H1 (cell line): Measurements from ENCODE around the gene IQCK. TPM values are rescaled to one million over a fixed set of nuclear protein-coding genes. Genes with fewer than 3 reads are reported as not detected.

Source experiments
- CTCF ChIA-PET: fragments of 300-600 bp; sonication (Branson Sonifier 250); formaldehyde crosslinking; loops from one replicate; lab custom pipeline; 2021; ENCODE audit not compliant: partially characterized antibody; lab: Charles Lee
- POLR2A ChIA-PET: fragments of 300-600 bp; sonication (Branson Sonifier 250); formaldehyde crosslinking; loops from one replicate; lab custom pipeline; 2021; ENCODE audit warnings: inconsistent platforms; ENCODE audit not compliant: partially characterized antibody; lab: Charles Lee
- DNase-seq, 2 experiments: peaks; one replicate each; pipeline versions ENCODE4 v3.0.0 to v3.0.0-alpha.2; 2010 to 2022; ENCODE audit warnings: low spot score in 2 of 2, low read depth in 1 of 2, mixed read lengths in 1 of 2
- FAIRE-seq: peaks from 2 replicates; lab custom pipeline; 2011; peaks lifted over from hg19 to GRCh38; lab: Jason Lieb, UNC
- H2AFZ ChIP-seq: 2 replicates; pipeline ENCODE4 v1.8.1; 2012; ENCODE audit warnings: low read length, inconsistent platforms
- H2AK5ac ChIP-seq: 2 replicates; pipeline ENCODE4 v1.6.1; 2013; ENCODE audit warnings: low read depth, low read length
- H2BK120ac ChIP-seq: replicated peaks from 2 replicates; pipeline ENCODE3; 2013; ENCODE audit warnings: low read depth, low read length, inconsistent platforms
- H2BK12ac ChIP-seq: 2 replicates; pipeline ENCODE4 v1.6.1; 2013; ENCODE audit warnings: low read depth, low read length
- H2BK15ac ChIP-seq: 2 replicates; pipeline ENCODE4 v1.6.1; 2013; ENCODE audit warnings: low read length
- H2BK20ac ChIP-seq: 2 replicates; pipeline ENCODE4 v1.6.1; 2013; ENCODE audit warnings: low read length
- H2BK5ac ChIP-seq: 2 replicates; pipeline ENCODE4 v1.6.1; 2013; ENCODE audit warnings: low read depth, low read length
- H3K14ac ChIP-seq: 2 replicates; pipeline ENCODE4 v1.6.1; 2013; ENCODE audit warnings: inconsistent platforms; ENCODE audit not compliant: insufficient read length
- H3K18ac ChIP-seq: 2 replicates; pipeline ENCODE4 v1.6.1; 2013; ENCODE audit warnings: low read length; ENCODE audit errors: extremely low read depth
- H3K23ac ChIP-seq: 2 replicates; pipeline ENCODE4 v1.6.1; 2013; ENCODE audit warnings: inconsistent platforms; ENCODE audit not compliant: insufficient read length
- H3K23me2 ChIP-seq: 2 replicates; pipeline ENCODE4 v1.6.1; 2013; ENCODE audit warnings: low read depth, low read length
- H3K27ac ChIP-seq: 2 replicates; pipeline ENCODE4 v1.6.1; 2011; ENCODE audit warnings: low read depth, low read length, inconsistent platforms
- H3K27me3 ChIP-seq, 4 experiments: replicated peaks in 1 of 4; 1 replicate in 1 of 4; 2 replicates in 3 of 4; pipeline versions ENCODE4 v1.6.1 to v1.8.1; 2011 to 2013; ENCODE audit warnings: low read length in 3 of 4, mild to moderate bottlenecking in 3 of 4, inconsistent platforms in 2 of 4, mixed read lengths in 2 of 4, moderate library complexity in 1 of 4; ENCODE audit not compliant: control insufficient read depth in 3 of 4, insufficient read depth in 3 of 4; ENCODE audit errors: extremely low read depth in 1 of 4
- H3K36me3 ChIP-seq, 4 experiments: 2 replicates each; pipeline versions ENCODE4 v1.6.1 to v1.8.1; 2011 to 2013; ENCODE audit warnings: mild to moderate bottlenecking in 4 of 4, low read length in 3 of 4, moderate library complexity in 2 of 4, control low read depth in 1 of 4, inconsistent platforms in 1 of 4; ENCODE audit not compliant: insufficient read depth in 4 of 4, control insufficient read depth in 2 of 4
- H3K4ac ChIP-seq: replicated peaks from 2 replicates; pipeline ENCODE3; 2013; ENCODE audit warnings: low read length, low read depth, mixed read lengths, inconsistent platforms; ENCODE audit not compliant: insufficient read length
- H3K4me1 ChIP-seq, 4 experiments: replicated peaks in 1 of 4; 1 replicate in 1 of 4; 2 replicates in 3 of 4; pipeline versions ENCODE4 v1.6.1 to v1.8.1; 2011 to 2013; ENCODE audit warnings: low read length in 3 of 4, inconsistent platforms in 2 of 4, mixed read lengths in 1 of 4; ENCODE audit not compliant: insufficient read depth in 4 of 4, control insufficient read depth in 3 of 4
- H3K4me2 ChIP-seq, 2 experiments: 2 replicates each; pipeline versions ENCODE4 v1.6.1 to v1.8.1; 2011 to 2013; ENCODE audit warnings: low read depth in 2 of 2, low read length in 2 of 2, control low read depth in 1 of 2, inconsistent platforms in 1 of 2, mild to moderate bottlenecking in 1 of 2; ENCODE audit not compliant: insufficient read depth in 1 of 2
- H3K4me3 ChIP-seq, 4 experiments: fragments of 200-600, 300-600 bp in 1 of 4; sonication (generic), shearing (Covaris generic), sonication (Bioruptor Twin) in 1 of 4; 2 replicates each; pipeline versions ENCODE4 v1.5.1 to v1.8.1; 2011 to 2016; ENCODE audit warnings: low read length in 4 of 4, low read depth in 3 of 4, control low read depth in 2 of 4, inconsistent platforms in 2 of 4, mild to moderate bottlenecking in 2 of 4, mixed read lengths in 1 of 4, moderate library complexity in 1 of 4; ENCODE audit not compliant: insufficient read depth in 2 of 4; ENCODE audit errors: extremely low read depth in 1 of 4
- H3K56ac ChIP-seq: replicated peaks from 2 replicates; pipeline ENCODE3; 2013; ENCODE audit warnings: low read depth, mild to moderate bottlenecking, mixed read lengths, low read length, inconsistent platforms; ENCODE audit not compliant: insufficient read length
- H3K79me1 ChIP-seq: 2 replicates; pipeline ENCODE4 v1.6.1; 2013; ENCODE audit warnings: low read depth, low read length, control low read depth
- H3K79me2 ChIP-seq, 2 experiments: 2 replicates each; pipeline versions ENCODE4 v1.6.1 to v1.8.1; 2012 to 2013; ENCODE audit warnings: low read length in 2 of 2, mild to moderate bottlenecking in 2 of 2, inconsistent platforms in 1 of 2; ENCODE audit not compliant: insufficient read depth in 2 of 2, control insufficient read depth in 1 of 2
- H3K9ac ChIP-seq, 4 experiments: replicated peaks in 1 of 4; 1 replicate in 1 of 4; 2 replicates in 3 of 4; pipeline versions ENCODE4 v1.6.1 to v1.8.1; 2011 to 2013; ENCODE audit warnings: low read depth in 3 of 4, low read length in 3 of 4, control low read depth in 2 of 4, mild to moderate bottlenecking in 2 of 4, moderate library complexity in 2 of 4, inconsistent platforms in 1 of 4; ENCODE audit errors: extremely low read depth in 1 of 4
- H3K9me3 ChIP-seq, 2 experiments: 2 replicates each; pipeline versions ENCODE4 v1.6.1 to v1.8.1; 2012 to 2013; ENCODE audit warnings: mild to moderate bottlenecking in 2 of 2, moderate library complexity in 2 of 2, control low read depth in 1 of 2, inconsistent platforms in 1 of 2, low read depth in 1 of 2, low read length in 1 of 2, mixed read lengths in 1 of 2; ENCODE audit not compliant: insufficient read depth in 2 of 2
- H4K20me1 ChIP-seq, 2 experiments: replicated peaks in 1 of 2; 2 replicates each; pipeline versions ENCODE3 to v1.8.1; 2011 to 2013; ENCODE audit warnings: inconsistent platforms in 2 of 2, low read length in 2 of 2, mild to moderate bottlenecking in 1 of 2; ENCODE audit not compliant: insufficient read depth in 2 of 2, control insufficient read depth in 1 of 2
- H4K5ac ChIP-seq: 2 replicates; pipeline ENCODE4 v1.6.1; 2013; ENCODE audit warnings: low read length, low read depth, mixed read lengths, inconsistent platforms; ENCODE audit not compliant: insufficient read length
- H4K8ac ChIP-seq: 2 replicates; pipeline ENCODE4 v1.8.0; 2013; ENCODE audit warnings: mild to moderate bottlenecking, moderate library complexity, low read length, inconsistent platforms; ENCODE audit not compliant: insufficient read depth; ENCODE audit errors: extremely low read depth
- H4K91ac ChIP-seq: replicated peaks from 2 replicates; pipeline ENCODE3; 2013; ENCODE audit warnings: low read length, mixed read lengths, inconsistent platforms; ENCODE audit not compliant: insufficient read length
- CBX5 ChIP-seq: fragments of 300-800, 300-1000 bp; sonication (generic); IDR thresholded peaks from 2 replicates; pipeline ENCODE4 v1.7.1; 2016; ENCODE audit warnings: antibody characterized with exemption, low read length, low read depth
- TBP ChIP-seq: IDR thresholded peaks from 2 replicates; pipeline ENCODE4 v1.6.1; 2011; ENCODE audit warnings: low read depth, low read length, improper control_type of control experiment
- WGBS, 2 experiments: shearing (Covaris generic) in 1 of 2; methylation state at CpG; one replicate each; pipeline versions ENCODE4 v1.1.6 to v1.1.7; 2013 to 2015; ENCODE audit warnings: low lambda C conversion rate in 2 of 2, mixed read lengths in 2 of 2, inconsistent platforms in 1 of 2, low coverage in 1 of 2, missing lambda C conversion rate in 1 of 2; ENCODE audit not compliant: insufficient replicate concordance in 2 of 2, insufficient coverage in 1 of 2, insufficient read length in 1 of 2; ENCODE audit errors: extremely low coverage in 1 of 2, missing lambda C conversion rate in 1 of 2; 5-methylcytosine and 5-hydroxymethylcytosine counted together
- polyA plus RNA-seq, 7 experiments: library from polyadenylated mRNA; depleted of rRNA in 3 of 7; stranded (reverse) in 5 of 7; unstranded in 2 of 7; fragments of >200 nt in 5 of 7; fragments of 200-250 nt in 2 of 7; gene quantifications; 1 replicate in 5 of 7; 2 replicates in 1 of 7; 4 replicates in 1 of 7; pipeline versions ENCODE4 v1.2.1 to v1.2.3, GENCODE V29; 2011 to 2013; ENCODE audit warnings: missing spikeins in 2 of 7, mixed read lengths in 2 of 7
- total RNA-seq: library from RNA; stranded (reverse); fragmentation: NEBNext Ultra II Directional; extraction: Animal tissue kit (Norgen Biotek cat#: 25700); gene quantifications from 2 replicates; pipeline ENCODE4 v1.2.1, GENCODE V29; 2021

Gene IQCK
- total and polyA plus RNA-seq, 2 of the 8 experiments (the other 6 are each of a cell fraction or from before 2014, with no cell fraction given), result 6.2 to 9.3 TPM

DNA sequence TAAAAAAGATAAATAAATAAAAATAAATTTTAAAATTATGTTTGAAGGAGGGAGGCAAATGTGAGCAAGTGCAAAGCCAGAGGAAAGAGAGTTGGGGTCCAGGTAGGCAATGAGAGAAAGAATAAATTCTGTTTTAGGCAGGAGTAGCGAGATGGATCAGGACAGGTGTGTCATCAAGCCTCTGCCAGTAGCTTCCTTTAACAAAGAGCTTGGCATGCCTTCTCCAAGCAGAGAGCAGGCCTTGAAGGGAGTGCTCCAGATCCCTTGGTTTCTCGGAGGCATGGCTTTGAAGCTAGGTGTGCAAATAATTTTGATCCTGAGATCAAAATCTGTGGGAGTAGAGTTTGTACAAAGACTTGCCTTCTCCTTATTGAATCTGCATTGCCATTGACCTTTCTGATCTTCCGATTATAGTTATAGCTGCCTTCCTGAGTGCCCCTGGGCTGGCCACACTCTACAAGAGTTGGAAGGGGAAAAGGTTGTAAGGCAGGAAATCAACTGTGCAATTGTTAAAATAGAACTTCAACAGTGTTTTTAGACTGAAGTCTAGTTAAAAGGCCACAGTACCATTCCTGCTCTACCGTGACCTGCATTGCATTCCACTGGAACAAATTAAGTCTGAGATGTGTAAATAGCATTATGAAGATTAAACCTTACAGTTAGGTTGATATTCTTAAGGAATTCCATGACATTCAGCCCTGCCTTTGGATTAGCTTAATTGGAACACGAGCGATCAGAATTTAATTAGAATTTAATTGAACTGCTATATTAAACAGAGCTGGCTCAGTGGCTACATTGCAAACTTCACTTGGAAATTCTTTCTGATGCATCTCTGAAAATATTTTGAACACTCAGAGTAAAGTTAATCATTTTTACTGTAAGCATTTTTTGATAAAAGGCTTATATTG lies 33.7 kb downstream of the IQCK start:
- Histone ChIP-seq H3K23ac (no peak overlapping the region), H3K4me2 (no peak overlapping the region), H3K56ac (no peak overlapping the region), H3K9ac (no peak overlapping the region), H4K91ac (no peak overlapping the region), H3K9me3 (no peaks in the 10 kb centered on the region), H3K23me2 (no peaks in the 10 kb centered on the region), H2BK15ac (no peak overlapping the region), H2BK20ac (no peak overlapping the region), H3K79me2 (no peaks in the 10 kb centered on the region), H2AK5ac (no peak overlapping the region), H3K36me3 (no peaks in the 10 kb centered on the region), H3K4me3 (no peak overlapping the region), H3K14ac (no peak overlapping the region), H4K20me1 (no peaks in the 10 kb centered on the region), H3K27ac (no peak overlapping the region), H4K5ac (no peak overlapping the region), H3K18ac (no peak overlapping the region), H3K4me1 (no peaks in the 10 kb centered on the region), H3K27me3 (no peaks in the 10 kb centered on the region), H2BK5ac (no peak overlapping the region), H3K4ac (no peak overlapping the region), H4K8ac (no peak overlapping the region), H2BK120ac (no peak overlapping the region), H3K79me1 (no peaks in the 10 kb centered on the region), H2BK12ac (no peak overlapping the region), H2AFZ (no peak overlapping the region)
- TF ChIP-seq CBX5 (no peak), TBP (no peak)
- ChIA-PET CTCF (interaction anchor here (0.6 to 1.4 kb wide), 5 partner anchors 16 to 96 kb away, joined by 3 to 4 read pairs (median 3); no protein-coding TSS in a partner anchor), POLR2A (interaction anchor here (0.7 kb wide), 1 partner anchor 145 kb away, joined by 3 read pairs; no protein-coding TSS in a partner anchor)
- FAIRE-seq (no peak), DNase-seq (no peak)
- 91% methylated on average over 6 of the region's 6 CpGs; no CpG with 5 or more reads in 1 of the 2 experiments for WGBS, 2 experiments
